Thyroid gland (tissue), 4 donors: ENCODE results near the gene ATP8A1. TPM values are rescaled to one million over a fixed set of nuclear protein-coding genes. Genes with fewer than 3 reads are reported as not detected.

Source experiments
- DNase-seq, 2 donors: peaks; one replicate each; pipeline ENCODE4 v3.0.0-alpha.2; 2019
- H3K27ac ChIP-seq, 3 donors: fragments of 200-600 bp; sonication (generic); 1 replicate in 2 of 3; 2 replicates in 1 of 3; pipeline ENCODE4 v1.5.1; 2016 to 2019; ENCODE audit warnings: mild to moderate bottlenecking in 1 of 3, moderate library complexity in 1 of 3
- H3K27me3 ChIP-seq: fragments of 200-600 bp; sonication (generic); one replicate; pipeline ENCODE4 v1.5.1; 2019
- H3K36me3 ChIP-seq, 2 donors: fragments of 200-600 bp; sonication (generic); one replicate each; pipeline ENCODE4 v1.5.1; 2016 to 2019
- H3K4me1 ChIP-seq, 2 donors: fragments of 200-600 bp; sonication (generic); one replicate each; pipeline ENCODE4 v1.5.1; 2017 to 2019
- H3K4me3 ChIP-seq, 3 donors: fragments of 200-600 bp; sonication (generic); replicated peaks in 1 of 3; 1 replicate in 2 of 3; 2 replicates in 1 of 3; pipeline ENCODE4 v1.5.1; 2016; ENCODE audit warnings: mild to moderate bottlenecking in 1 of 3
- H3K9me3 ChIP-seq: fragments of 200-600 bp; sonication (generic); one replicate; pipeline ENCODE4 v1.5.1; 2017
- CTCF ChIP-seq, 6 experiments: fragments of 200-600 bp in 3 of 6; fragments of 450-650 bp in 3 of 6; sonication (generic) in 3 of 6; IDR thresholded peaks; one replicate each; pipeline ENCODE4 v1.5.1; 2016 to 2019; ENCODE audit warnings: antibody characterized with exemption in 6 of 6, mild to moderate bottlenecking in 2 of 6, inconsistent platforms in 1 of 6, moderate library complexity in 1 of 6
- POLR2A ChIP-seq, 2 donors: fragments of 450-650 bp; IDR thresholded peaks; one replicate each; pipeline ENCODE4 v1.6.1; 2017; ENCODE audit warnings: antibody characterized with exemption in 2 of 2, mild to moderate bottlenecking in 2 of 2, moderate library complexity in 1 of 2
- WGBS, 2 donors: methylation state at CpG; one replicate each; pipeline ENCODE4 v1.1.5; 2017; 5-methylcytosine and 5-hydroxymethylcytosine counted together
- intact Hi-C: fragments of 100-400 bp; cut with DNase I; formaldehyde crosslinking; loops from one replicate; pipeline ENCODE4 v1.15.1; 2023
- total RNA-seq, 4 donors: library from RNA; depleted of rRNA; stranded (reverse); fragments of >200 nt; gene quantifications; one replicate each; pipeline ENCODE4 v1.2.3, GENCODE V29; 2016

ATP8A1 gene
- total RNA-seq, 4 donors from 2014 or later = 191 to 274 (median 245) TPM

GRCh38 chr4:42672359-42673081 is 15.6 kb upstream of the ATP8A1 start:
- TF ChIP-seq POLR2A (IDR thresholded peaks at IDR 0.05) (no peak), CTCF (IDR thresholded peaks at IDR 0.05) (no peak)
- no peak overlapping the region for H3K4me3 ChIP-seq

GRCh38 chr4:42671431-42672194 is 14.7 kb upstream of the ATP8A1 start:
- DNase-seq = peak in 1 of 2 donors; percentile 17
- peaks cover 40 to 55% of the 10 kb centered on the region in 2 donors for H3K4me1 ChIP-seq
- intact Hi-C loops = no loop called here
- no peaks in the 10 kb centered on the region for H3K36me3 ChIP-seq
- H3K27me3 ChIP-seq = no peaks in the 10 kb centered on the region
- TF ChIP-seq POLR2A (IDR thresholded peaks at IDR 0.05) (no peak), CTCF (IDR thresholded peaks at IDR 0.05) (no peak)
- no peak overlapping the region for H3K4me3 ChIP-seq
- H3K9me3 ChIP-seq = no peaks in the 10 kb centered on the region
- peak overlapping the region; percentile 76 to 80 (median 77) for H3K27ac ChIP-seq
- WGBS, 2 donors = 59 to 64% methylated on average over 4 of the region's 4 CpGs

More at GRCh38 chr4:42672359-42673081, 15.6 kb upstream of the ATP8A1 start:
- intact Hi-C loops = no loop called here
- H3K36me3 ChIP-seq = no peaks in the 10 kb centered on the region
- no peaks in the 10 kb centered on the region for H3K27me3 ChIP-seq
- WGBS, 2 donors = 16 to 24% methylated on average over 2 of the region's 2 CpGs
- no peak for DNase-seq
- H3K9me3 ChIP-seq = no peaks in the 10 kb centered on the region
- peaks cover 40 to 55% of the 10 kb centered on the region in 2 donors for H3K4me1 ChIP-seq
- peak overlapping the region; percentile 76 to 80 (median 77) for H3K27ac ChIP-seq

- peak overlapping the region in 1 of 3 donors; percentile 92 for H3K4me3 ChIP-seq
- no peaks in the 10 kb centered on the region for H3K9me3 ChIP-seq
- TF ChIP-seq CTCF (IDR thresholded peaks at IDR 0.05) (no peak), POLR2A (IDR thresholded peaks at IDR 0.05) (no peak)
- H3K27ac ChIP-seq = peak overlapping the region; percentile 86 to 90 (median 88)
- intact Hi-C loops = no loop called here
- H3K36me3 ChIP-seq = no peaks in the 10 kb centered on the region
- peaks cover 32 to 40% of the 10 kb centered on the region in 2 donors for H3K4me1 ChIP-seq
- no peaks in the 10 kb centered on the region for H3K27me3 ChIP-seq
- 50% methylated on average over 2 of the region's 2 CpGs for WGBS, 2 donors
- DNase-seq = no peak
These were observed 1.4 kb upstream of the ATP8A1 start for GRCh38 chr4:42658261-42658660.

GRCh38 chr4:42656679-42656943 is 294 bp downstream of the ATP8A1 start:
- Histone ChIP-seq H3K4me3 (peak overlapping the region; percentile 68 to 92 (median 68)), H3K27ac (peak overlapping the region; percentile 72 to 88 (median 79)), H3K4me1 (peaks cover 34 to 40% of the 10 kb centered on the region in 2 donors), H3K36me3 (no peaks in the 10 kb centered on the region), H3K9me3 (no peaks in the 10 kb centered on the region), H3K27me3 (no peaks in the 10 kb centered on the region)
- TF ChIP-seq POLR2A (IDR thresholded peaks at IDR 0.05) (no peak), CTCF (IDR thresholded peaks at IDR 0.05) (no peak)
- no peak for DNase-seq
- intact Hi-C loops = no loop called here
- WGBS, 2 donors = 2% methylated on average over 10 to 15 of the region's 31 CpGs
